Head of caudate nucleus (tissue), 42 donors: ENCODE data around the gene IRGQ.
"Not testable (repeated sequence)": the region's sequence is repeated elsewhere in the genome, so short reads cannot be mapped to it uniquely, and the experiment has no call there.

Source experiments
- DNase-seq, 42 donors: peaks; one replicate each; pipeline versions ENCODE4 v3.0.0 to v3.0.0-alpha.2; 2020 to 2021; ENCODE audit warnings: mixed read lengths in 7 of 42
- intact Hi-C: fragments of 100-400 bp; cut with DNase I; formaldehyde crosslinking; loops from one replicate; pipeline ENCODE4 v1.15.0; 2022

IRGQ gene

GRCh38 chr19:43554317-43554895 lies 41.5 kb downstream of the IRGQ start:
- DNase-seq: no peak
- intact Hi-C loops: no loop called here

- intact Hi-C loops: no loop called here
- no peak for DNase-seq
Measured at GRCh38 chr19:43553656-43554055, 42.3 kb downstream of the IRGQ start.

GRCh38 chr19:43552616-43553015 lies 43.3 kb downstream of the IRGQ start:
- intact Hi-C loops: no loop called here
- DNase-seq: no peak

GRCh38 chr19:43552198-43552450 lies 43.8 kb downstream of the IRGQ start:
- intact Hi-C loops: no loop called here
- DNase-seq: no peak

- intact Hi-C loops: no loop called here
- no peak for DNase-seq
Measured at GRCh38 chr19:43551399-43552197, 44.3 kb downstream of the IRGQ start.

GRCh38 chr19:43548706-43549105 lies 47.2 kb downstream of the IRGQ start:
- no peak for DNase-seq
- intact Hi-C loops: no loop called here

- DNase-seq, intact Hi-C loops: not testable (repeated sequence)
Measured at GRCh38 chr19:43547926-43548325, 48.0 kb downstream of the IRGQ start.

- DNase-seq: no peak
Measured at GRCh38 chr19:43546581-43546980, 49.4 kb downstream of the IRGQ start.

GRCh38 chr19:43545981-43546380 lies 50.0 kb downstream of the IRGQ start:
- intact Hi-C loops: no loop called here
- DNase-seq: peak in 4 of 42 donors; percentile 7 to 31 (median 21)

More at GRCh38 chr19:43546581-43546980, 49.4 kb downstream of the IRGQ start:
- intact Hi-C loops: no loop called here

GRCh38 chr19:43545276-43545675 lies 50.7 kb downstream of the IRGQ start:
- no peak for DNase-seq
- intact Hi-C loops: no loop called here

GRCh38 chr19:43544077-43544476 lies 51.9 kb downstream of the IRGQ start:
- DNase-seq: no peak
- intact Hi-C loops: no loop called here

- intact Hi-C loops: no loop called here
Measured at GRCh38 chr19:43541920-43542650, 53.8 kb downstream of the IRGQ start.

GRCh38 chr19:43540381-43540780 lies 55.6 kb downstream of the IRGQ start:
- intact Hi-C loops: no loop called here
- no peak for DNase-seq

More at GRCh38 chr19:43541920-43542650, 53.8 kb downstream of the IRGQ start:
- no peak for DNase-seq

GRCh38 chr19:43538922-43539321 lies 57.0 kb downstream of the IRGQ start:
- intact Hi-C loops: loop anchor here (10.0 kb wide), 1 partner anchor 56 kb away; the partner anchor contains the start of genes IRGQ and ZNF576
- no peak for DNase-seq

- peak; percentile 36 to 85 (median 68) for DNase-seq
- intact Hi-C loops: loop anchor here (10.0 kb wide), 1 partner anchor 60 kb away; the partner anchor contains the start of genes IRGQ and ZNF576
Measured at GRCh38 chr19:43534816-43535761, 60.8 kb downstream of the IRGQ start.
